Heart left ventricle (tissue), 13 donors: ENCODE measurements around the gene KIF26B.

Source experiments
- CTCF ChIP-seq, 12 donors: fragments of 200-600 bp; sonication (generic) in 4 of 12; IDR thresholded peaks; one replicate each; pipeline versions ENCODE4 v1.5.0 to v1.8.0; 2018 to 2022; ENCODE audit warnings: antibody characterized with exemption in 12 of 12, mild to moderate bottlenecking in 5 of 12
- POLR2A ChIP-seq, 2 donors: fragments of 450-650 bp; IDR thresholded peaks; one replicate each; pipeline ENCODE4 v1.6.1; 2017; ENCODE audit warnings: antibody characterized with exemption in 2 of 2, mild to moderate bottlenecking in 2 of 2, moderate library complexity in 2 of 2
- donor health status: ischemic (EF 13 %, LVEDD 7.1; RV severe dilation, severe dysfunction).
- donor health status: DM: no; HTN: yes; CAD: no.
- donor health status: DM: no; HTN: no; CAD: no.
- donor health status: ischemic (EF 25% LVEDD 6.9; RV normal size, moderate dysfunction).
- donor health status: ischemic (EF 25% LVEDD 5.7; RV mildly dilated, moderate dysfunction).
- donor health status: ischemic (EF 35%, LVEDD 5.7; RV mildly dilated, moderate dysfunction).
- donor health status: nonischemic (EF 11% LVEDD 7.7; RV severe dilation, severe dysfunction).
- donor health status: DM: yes; HTN: yes; CAD: no.
- donor health status: PGD.
- donor health status: ischemic (EF 29% LVEDD 5.4; RV normal size, mild dysfunction).
- donor health status: nonischemic (EF 23%, LVEDD 6.1; RV moderate dilation, normal function).

- TF ChIP-seq CTCF (IDR thresholded peaks at IDR 0.05) (no peak), POLR2A (IDR thresholded peaks at IDR 0.05) (no peak)
Observed at GRCh38 chr1:245710961-245711903, 556.4 kb downstream of the KIF26B start.
